Stimulated activated naive CD4-positive, alpha-beta T cell treated with Interleukin-2 at 50 U/mL for 16 hours (primary cell): Measurements from ENCODE around the gene CAPZA1.

ENCODE experiments used
- DNase-seq: peaks from one replicate; lab custom pipeline; 2025; lab: John Stamatoyannopoulos, UW

Gene CAPZA1

GRCh38 chr1:112677501-112677900, 57.9 kb downstream of the CAPZA1 start:
- no peak for DNase-seq

GRCh38 chr1:112678605-112679004, 59.0 kb downstream of the CAPZA1 start:
- no peak for DNase-seq

GRCh38 chr1:112685913-112686312, 66.3 kb downstream of the CAPZA1 start:
- DNase-seq: no peak

GRCh38 chr1:112686417-112686816, 66.8 kb downstream of the CAPZA1 start:
- DNase-seq: no peak

- DNase-seq: no peak
Observed at GRCh38 chr1:112686835-112687234, 67.2 kb downstream of the CAPZA1 start.

- no peak for DNase-seq
Observed at GRCh38 chr1:112687361-112687760, 67.7 kb downstream of the CAPZA1 start.

- no peak for DNase-seq
Observed at GRCh38 chr1:112687785-112688496, 68.3 kb downstream of the CAPZA1 start.

- no peak for DNase-seq
Observed at GRCh38 chr1:112688781-112689193, 69.2 kb downstream of the CAPZA1 start.

GRCh38 chr1:112689196-112689841, 69.7 kb downstream of the CAPZA1 start:
- DNase-seq: no peak

GRCh38 chr1:112689842-112690237, 70.2 kb downstream of the CAPZA1 start:
- DNase-seq: no peak

- no peak for DNase-seq
Observed at GRCh38 chr1:112692681-112693080, 73.0 kb downstream of the CAPZA1 start.

GRCh38 chr1:112693821-112694220, 74.2 kb downstream of the CAPZA1 start:
- DNase-seq: no peak

- DNase-seq: no peak
Observed at GRCh38 chr1:112694363-112694929, 74.8 kb downstream of the CAPZA1 start.

GRCh38 chr1:112695276-112695675, 75.6 kb downstream of the CAPZA1 start:
- no peak for DNase-seq

GRCh38 chr1:112696578-112697314, 77.1 kb downstream of the CAPZA1 start:
- DNase-seq: no peak

- DNase-seq: no peak
Observed at GRCh38 chr1:112697781-112698201, 78.2 kb downstream of the CAPZA1 start.

- no peak for DNase-seq
Observed at GRCh38 chr1:112698366-112699310, 79.0 kb downstream of the CAPZA1 start.

- no peak for DNase-seq
Observed at GRCh38 chr1:112699425-112700144, 80.0 kb downstream of the CAPZA1 start.

- DNase-seq: peak; percentile 36
Observed at GRCh38 chr1:112700290-112701226, 80.9 kb downstream of the CAPZA1 start.
